Left ventricle myocardium superior (tissue), 1 donor: ENCODE data around the gene OCA2. TPM values are rescaled to one million over a fixed set of nuclear protein-coding genes. Genes with fewer than 3 reads are reported as not detected.

ENCODE experiments used
- ATAC-seq: fragments of 200-7000 bp; cut with Tn5 transposase; one replicate; pipeline ENCODE4 v1.9.1; 2020; ENCODE audit warnings: mild to moderate bottlenecking, moderate library complexity
- DNase-seq: peaks from one replicate; pipeline ENCODE4 v3.0.0-alpha.2; 2020
- intact Hi-C: fragments of 100-400 bp; cut with micrococcal nuclease; formaldehyde crosslinking; loops from one replicate; pipeline ENCODE4 v1.11.0; 2022
- total RNA-seq: library from RNA; stranded (reverse); fragmentation: NEBNext Ultra II Directional; extraction: Animal tissue kit (Norgen Biotek cat#: 25700); gene quantifications from one replicate; pipeline ENCODE4 v1.2.1, GENCODE V29; 2021
- donor health status: DM: no; HTN: yes; CAD: no; lungs with severe emphysema.

Gene OCA2
- total RNA-seq, 1 donor from 2014 or later: 0.15 TPM

GRCh38 chr15:27816790-27817189 lies 282.3 kb downstream of the OCA2 start:
- no peak for ATAC-seq
- intact Hi-C loops: no loop called here
- DNase-seq: no peak

DNA sequence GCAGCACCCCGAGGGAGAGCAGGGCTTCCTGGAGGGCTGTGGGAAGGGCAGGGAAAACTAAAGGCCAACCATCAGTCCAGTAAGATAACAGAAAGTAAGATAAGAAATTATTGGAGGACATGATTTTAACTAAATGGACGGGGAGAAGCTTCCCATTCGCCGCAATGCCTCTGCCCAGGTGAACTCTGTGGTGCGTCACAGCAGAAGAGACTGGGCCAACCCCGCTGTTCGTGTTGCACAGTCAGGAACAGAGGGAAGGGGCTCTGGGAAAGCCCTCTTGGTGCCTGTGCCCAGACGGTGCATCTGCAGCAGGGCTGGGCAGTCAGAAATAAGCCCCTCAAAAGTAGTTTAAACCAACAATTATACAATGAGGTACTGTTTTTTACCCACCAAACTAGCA lies 284.1 kb downstream of the OCA2 start:
- intact Hi-C loops: no loop called here

GRCh38 chr15:27813139-27813538 lies 286.0 kb downstream of the OCA2 start:
- DNase-seq: no peak
- intact Hi-C loops: no loop called here
- no peak for ATAC-seq

More for the DNA sequence above, 284.1 kb downstream of the OCA2 start:
- ATAC-seq (no peak), DNase-seq (no peak)

GRCh38 chr15:27808182-27808581 lies 290.9 kb downstream of the OCA2 start:
- no peak for ATAC-seq
- intact Hi-C loops: no loop called here
- no peak for DNase-seq

DNA sequence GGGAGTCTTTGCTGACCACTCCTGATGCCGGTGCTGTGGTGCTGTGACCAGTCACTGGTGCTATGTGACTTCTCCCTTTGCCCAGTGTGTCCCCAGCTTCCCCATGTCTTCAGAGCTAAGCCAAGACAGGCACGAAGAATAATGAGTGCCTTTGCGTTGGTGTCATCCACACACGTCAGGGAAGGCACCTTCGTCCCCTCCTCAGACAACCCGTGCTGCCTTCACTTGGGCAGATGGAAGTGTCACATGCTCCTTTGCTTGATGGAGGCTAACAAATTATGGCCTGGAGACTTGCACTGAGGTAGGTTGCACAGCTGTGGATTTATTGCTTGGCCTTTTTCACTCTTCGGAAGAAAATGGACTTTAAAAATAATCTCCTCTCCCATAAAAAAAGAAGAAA lies 291.8 kb downstream of the OCA2 start:
- intact Hi-C loops: no loop called here
- DNase-seq: no peak
- ATAC-seq: no peak

- DNase-seq: no peak
- no peak for ATAC-seq
- intact Hi-C loops: no loop called here
Observed at GRCh38 chr15:27806396-27806795, 292.7 kb downstream of the OCA2 start.

DNA sequence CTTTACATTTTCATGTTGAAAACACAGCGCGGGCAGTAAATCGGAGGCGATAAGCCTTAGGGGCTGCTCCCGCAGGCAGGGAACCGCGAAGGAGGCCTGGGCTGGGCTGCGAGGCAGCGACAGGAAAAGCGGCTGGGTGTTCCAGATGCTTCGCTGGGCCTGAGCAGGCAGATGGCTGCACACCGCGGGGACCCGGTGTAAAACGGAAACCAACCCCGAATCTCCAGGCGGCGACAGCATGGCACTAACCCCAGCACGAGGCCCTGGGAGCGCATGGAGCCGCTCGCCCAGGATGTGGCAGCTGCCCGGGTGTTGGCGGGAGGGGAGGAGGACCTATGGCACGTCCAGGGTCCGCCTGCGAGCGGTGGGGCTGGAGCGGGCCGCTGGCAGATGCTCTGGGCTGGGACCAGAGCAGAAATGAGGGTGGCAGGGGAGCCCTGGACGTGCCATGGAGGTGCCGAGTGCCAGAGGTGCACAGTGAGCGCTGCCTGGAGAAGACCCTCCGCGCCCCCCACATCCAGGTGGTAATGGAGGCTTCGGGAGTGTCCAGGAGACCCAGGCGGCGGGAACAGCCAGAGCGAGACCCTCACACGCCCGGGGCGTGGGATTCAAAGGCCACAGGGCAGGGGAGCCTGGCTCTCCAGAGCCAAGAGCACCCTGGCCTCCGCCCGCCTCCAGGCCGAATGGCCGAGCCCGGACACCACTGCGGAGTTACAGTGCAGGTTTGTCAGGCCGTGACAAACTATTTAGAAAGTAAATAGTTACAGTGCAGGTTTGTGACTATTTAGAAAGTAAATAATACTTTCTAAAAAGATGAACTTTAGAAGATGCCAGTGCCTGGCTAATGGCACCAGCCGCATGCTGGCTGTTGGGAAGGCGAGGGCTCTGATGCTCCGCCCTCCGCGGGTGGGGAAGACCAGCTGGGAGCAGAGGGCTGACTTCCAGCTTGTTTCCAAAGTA lies 293.6 kb downstream of the OCA2 start:
- DNase-seq: no peak
- intact Hi-C loops: no loop called here
- no peak for ATAC-seq

- intact Hi-C loops: no loop called here
- no peak for DNase-seq
- ATAC-seq: no peak
Observed at GRCh38 chr15:27804569-27805260, 294.4 kb downstream of the OCA2 start.

GRCh38 chr15:27798807-27799206 lies 300.3 kb downstream of the OCA2 start:
- no peak for DNase-seq
- no peak for ATAC-seq
- intact Hi-C loops: no loop called here

- ATAC-seq: peak; percentile 91
- intact Hi-C loops: no loop called here
- DNase-seq: peak; percentile 74
Observed at GRCh38 chr15:27797765-27798164, 301.4 kb downstream of the OCA2 start.

DNA sequence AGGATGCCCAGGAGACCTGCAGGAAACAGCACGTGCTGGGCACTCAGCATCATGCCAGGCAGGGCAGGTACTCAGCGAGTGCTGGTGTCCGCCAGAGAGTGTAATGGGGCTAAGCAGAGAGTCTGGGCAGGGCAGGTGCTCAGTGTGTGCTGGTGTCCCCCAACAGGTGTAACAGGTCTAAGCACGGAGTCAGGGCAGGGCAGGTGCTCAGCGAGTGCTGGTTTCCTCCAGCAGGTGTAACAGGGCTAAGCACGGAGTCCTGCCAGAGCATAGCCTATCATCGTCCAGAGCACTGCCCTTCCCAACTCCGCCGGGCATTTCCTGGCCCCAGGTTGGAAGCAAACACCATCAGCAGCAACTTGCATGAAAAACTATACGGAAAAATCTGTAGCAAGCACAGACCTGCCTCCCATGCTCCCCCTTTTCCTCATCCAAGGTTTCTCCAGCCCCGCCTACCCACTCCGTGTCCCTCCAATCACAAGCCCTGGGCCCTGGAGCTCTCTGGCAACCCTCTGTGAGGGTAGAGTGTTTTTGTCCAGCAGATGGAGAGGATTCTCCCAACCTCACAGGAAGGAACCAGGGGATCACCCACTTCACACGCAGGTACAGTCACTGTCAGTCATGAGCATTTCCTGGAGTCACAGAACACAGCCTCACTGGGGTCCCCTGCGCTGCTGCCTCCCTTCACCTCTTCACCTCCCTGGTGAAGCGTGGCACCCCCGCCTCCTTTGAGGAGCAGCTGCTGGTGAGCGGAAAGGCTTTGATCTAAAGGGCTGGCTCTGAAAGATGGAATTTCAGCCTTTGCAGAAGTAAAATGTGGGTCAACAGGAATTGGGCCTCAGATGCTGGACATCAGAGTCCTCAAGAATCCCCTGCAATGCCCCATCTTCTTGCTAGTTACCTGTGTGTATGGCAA lies 302.5 kb downstream of the OCA2 start:
- DNase-seq (no peak), ATAC-seq (no peak)
- intact Hi-C loops: no loop called here

- intact Hi-C loops: no loop called here
- DNase-seq: no peak
- ATAC-seq: no peak
Observed at GRCh38 chr15:27792756-27793264, 306.3 kb downstream of the OCA2 start.

DNA sequence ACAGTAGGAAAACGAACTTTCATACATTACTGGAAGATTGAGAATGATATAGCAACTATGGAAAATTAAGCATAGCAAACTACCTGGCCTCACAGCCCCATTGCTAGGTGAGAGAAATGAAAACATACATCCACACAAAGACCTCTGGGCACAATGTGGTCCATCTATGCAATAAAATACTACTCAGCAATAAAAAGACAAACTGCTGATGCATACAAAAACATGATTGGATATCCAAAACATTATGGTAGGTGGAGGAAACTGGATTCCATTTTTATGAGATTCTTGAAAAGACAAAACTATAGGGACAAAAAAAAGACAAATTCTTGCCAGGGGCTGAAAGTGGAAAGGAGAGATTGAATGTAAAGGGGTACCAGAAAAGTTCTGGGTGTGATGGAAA lies 308.8 kb downstream of the OCA2 start:
- DNase-seq: no peak
- ATAC-seq: no peak
- intact Hi-C loops: no loop called here

- DNase-seq: no peak
- ATAC-seq: no peak
- intact Hi-C loops: no loop called here
Observed at GRCh38 chr15:27787931-27788330, 311.2 kb downstream of the OCA2 start.

DNA sequence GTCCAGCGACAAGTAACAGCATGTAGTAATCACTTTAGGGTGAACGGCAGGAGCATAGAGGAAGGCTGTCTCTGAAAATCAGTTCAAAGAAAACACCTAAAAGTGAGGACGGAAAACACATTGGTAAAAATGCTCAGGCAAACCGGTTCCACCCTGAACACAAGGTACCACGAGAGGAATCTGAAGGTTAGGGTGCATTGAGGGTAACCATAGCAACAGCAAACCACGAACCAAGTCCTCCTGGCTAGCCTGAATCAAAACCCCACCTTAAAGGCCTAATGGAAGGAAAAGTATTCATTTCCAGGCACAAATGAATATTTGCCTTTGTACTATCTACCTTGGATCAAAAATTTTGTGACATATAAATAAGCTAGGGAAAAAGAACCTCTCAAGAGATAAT lies 315.0 kb downstream of the OCA2 start:
- no peak for ATAC-seq
- intact Hi-C loops: no loop called here
- DNase-seq: no peak

GRCh38 chr15:27783678-27784077 lies 315.4 kb downstream of the OCA2 start:
- ATAC-seq (no peak), DNase-seq (no peak)
- intact Hi-C loops: no loop called here

DNA sequence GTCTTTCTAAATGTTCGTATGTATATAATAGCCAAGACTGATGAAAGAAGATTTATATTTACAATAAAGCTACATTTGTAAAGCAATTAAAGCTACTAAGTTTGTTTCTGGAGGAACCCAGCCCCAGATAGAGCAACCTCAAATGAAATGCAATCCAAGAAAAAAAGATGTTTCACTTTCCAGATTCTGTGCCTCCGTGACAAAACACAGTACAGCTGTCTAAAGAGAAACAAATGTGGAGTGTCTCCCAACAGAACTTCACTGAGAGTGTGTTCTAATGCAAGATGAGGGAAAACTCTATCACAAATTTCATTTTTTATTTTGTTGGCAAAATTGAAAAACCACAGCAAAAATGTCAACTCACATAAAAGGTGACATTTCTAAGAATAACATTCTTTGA lies 317.0 kb downstream of the OCA2 start:
- ATAC-seq: no peak
- intact Hi-C loops: no loop called here

DNA sequence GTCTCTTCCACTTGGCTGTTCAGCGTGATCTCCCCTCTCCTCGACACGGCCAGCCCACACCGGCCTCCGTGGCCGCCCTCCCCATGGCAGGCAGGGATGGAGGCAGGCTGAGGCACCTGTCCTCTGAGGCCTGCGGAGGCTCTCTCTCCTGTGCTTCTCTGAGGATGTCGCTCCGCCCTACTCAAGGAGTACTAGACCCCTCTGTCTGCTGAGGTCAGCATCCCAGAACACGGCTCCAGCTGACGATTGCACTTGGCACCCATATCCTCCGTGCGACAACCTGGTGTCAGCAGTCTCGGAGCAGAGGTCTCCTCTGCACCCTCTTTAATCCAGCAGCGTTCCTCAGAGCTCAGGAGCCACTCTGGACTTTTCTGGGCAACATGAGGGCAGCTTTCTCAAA lies 322.6 kb downstream of the OCA2 start:
- intact Hi-C loops: no loop called here
- DNase-seq (no peak), ATAC-seq (no peak)

More for the DNA sequence above, 317.0 kb downstream of the OCA2 start:
- no peak for DNase-seq

DNA sequence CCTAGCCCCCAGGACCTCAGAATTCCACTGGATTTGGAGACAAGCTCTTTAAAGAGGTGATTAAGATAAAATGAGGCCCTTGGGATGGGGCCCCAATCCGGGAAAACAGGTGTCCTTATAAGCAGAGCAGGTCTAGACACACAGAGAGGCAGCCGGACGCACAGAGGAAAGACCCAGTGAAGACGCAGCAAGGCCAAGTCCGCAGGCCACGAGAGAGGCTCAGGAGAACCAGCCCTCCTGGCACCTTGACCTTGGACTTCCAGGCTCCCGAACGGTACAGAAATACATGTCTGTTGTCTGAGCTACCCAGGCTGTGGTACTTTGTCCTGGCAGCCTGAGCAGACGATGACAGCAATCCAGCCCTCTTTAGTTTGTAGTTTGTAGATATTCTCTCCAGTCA lies 324.5 kb downstream of the OCA2 start:
- ATAC-seq (no peak), DNase-seq (no peak)
- intact Hi-C loops: no loop called here
